GM18520 (cell line): Measurements from ENCODE around the gene STEAP2.
A peak's percentile ranks its signal among the peaks of the same experiment; 100 is the strongest.
"Not testable (repeated sequence)": the region's sequence is repeated elsewhere in the genome, so short reads cannot be mapped to it uniquely, and the experiment has no call there.

Source experiments
- ATAC-seq: cut with Tn5 transposase; IDR thresholded peaks from one replicate; pipeline ENCODE4 v1.9.1; 2021; ENCODE audit not compliant: unreplicated experiment

Gene STEAP2

GRCh38 chr7:90211391-90212148 lies at the start of gene STEAP2:
Gene STEAP2, plus strand, starts transcription at chr7:90211740. Its CDS starts 13,343 bp downstream, at chr7:90225083.
- peak; percentile 70 for ATAC-seq

GRCh38 chr7:90163534-90163933 lies 48.0 kb upstream of the STEAP2 start:
- no peak for ATAC-seq

- no peak for ATAC-seq
Measured at GRCh38 chr7:90165724-90166123, 45.8 kb upstream of the STEAP2 start.

GRCh38 chr7:90166153-90166552 lies 45.4 kb upstream of the STEAP2 start:
- no peak for ATAC-seq

- ATAC-seq: no peak
Measured at GRCh38 chr7:90167361-90167760, 44.2 kb upstream of the STEAP2 start.

- ATAC-seq: no peak
Measured at GRCh38 chr7:90169891-90170290, 41.6 kb upstream of the STEAP2 start.

- ATAC-seq: no peak
Measured at GRCh38 chr7:90172121-90172520, 39.4 kb upstream of the STEAP2 start.

- no peak for ATAC-seq
Measured at GRCh38 chr7:90172624-90173023, 38.9 kb upstream of the STEAP2 start.

- peak; percentile 92 for ATAC-seq
Measured at GRCh38 chr7:90173127-90173844, 38.3 kb upstream of the STEAP2 start.

- ATAC-seq: no peak
Measured at GRCh38 chr7:90175667-90176066, 35.9 kb upstream of the STEAP2 start.

GRCh38 chr7:90176195-90176594 lies 35.3 kb upstream of the STEAP2 start:
- no peak for ATAC-seq

GRCh38 chr7:90178166-90178565 lies 33.4 kb upstream of the STEAP2 start:
- ATAC-seq: no peak

GRCh38 chr7:90178679-90179278 lies 32.8 kb upstream of the STEAP2 start:
- ATAC-seq: peak; percentile 94

- ATAC-seq: no peak
Measured at GRCh38 chr7:90180011-90180585, 31.4 kb upstream of the STEAP2 start.

- no peak for ATAC-seq
Measured at GRCh38 chr7:90180649-90181048, 30.9 kb upstream of the STEAP2 start.

- ATAC-seq: no peak
Measured at GRCh38 chr7:90181485-90181884, 30.1 kb upstream of the STEAP2 start.

GRCh38 chr7:90186290-90186689 lies 25.2 kb upstream of the STEAP2 start:
- ATAC-seq: not testable (repeated sequence)

- ATAC-seq: no peak
Measured at GRCh38 chr7:90187507-90188050, 24.0 kb upstream of the STEAP2 start.

GRCh38 chr7:90188281-90188680 lies 23.3 kb upstream of the STEAP2 start:
- peak; percentile 79 for ATAC-seq

GRCh38 chr7:90190995-90191394 lies 20.5 kb upstream of the STEAP2 start:
- no peak for ATAC-seq

- no peak for ATAC-seq
Measured at GRCh38 chr7:90191648-90192047, 19.9 kb upstream of the STEAP2 start.
